HL-60 (cell line): ENCODE results near the gene INTS7.

Experiments
- CTCF ChIP-seq: IDR thresholded peaks from one replicate; pipeline ENCODE4 v1.5.1; 2011; ENCODE audit warnings: low read length, control low read depth, inconsistent platforms; ENCODE audit not compliant: insufficient read depth
- POLR2AphosphoS5 ChIP-seq: IDR thresholded peaks from 2 replicates; pipeline ENCODE4 v1.6.1; 2012; ENCODE audit warnings: low read depth
- REST ChIP-seq: IDR thresholded peaks from 2 replicates; pipeline ENCODE4 v1.6.1; 2012; ENCODE audit warnings: low read depth; ENCODE audit not compliant: insufficient replicate concordance

- no peak for TF ChIP-seq CTCF
- no peak for TF ChIP-seq POLR2AphosphoS5
- no peak for TF ChIP-seq REST
Measured at GRCh38 chr1:211932231-211932932, 103.0 kb downstream of the INTS7 start.
